Effector memory CD8-positive, alpha-beta T cell (primary cell): Measurements from ENCODE around the gene SERPINB13.

Source experiments
- ATAC-seq: fragments of 150-1000 bp; cut with Tn5 transposase; replicated peaks from 2 replicates; pipeline ENCODE4 v1.10.0; 2021; ENCODE audit warnings: mild to moderate bottlenecking, moderate library complexity
- DNase-seq, 3 experiments: peaks; one replicate each; pipeline ENCODE4 v3.0.0; 2021
- H3K27ac Mint-ChIP-seq, 2 donors: one replicate each; pipeline ENCODE4 v1.8.0; 2022; ENCODE audit warnings: mild to moderate bottlenecking in 2 of 2, mixed read lengths in 2 of 2, moderate library complexity in 2 of 2
- H3K27me3 Mint-ChIP-seq, 2 donors: one replicate each; pipeline ENCODE4 v1.8.0; 2022; ENCODE audit warnings: mixed read lengths in 2 of 2
- H3K36me3 Mint-ChIP-seq: one replicate; pipeline ENCODE4 v1.8.0; 2022; ENCODE audit warnings: mild to moderate bottlenecking, moderate library complexity, mixed read lengths; ENCODE audit not compliant: insufficient read depth
- H3K4me1 Mint-ChIP-seq, 2 donors: one replicate each; pipeline ENCODE4 v1.8.0; 2022; ENCODE audit warnings: low read depth in 2 of 2, mixed read lengths in 2 of 2
- H3K4me3 Mint-ChIP-seq, 2 donors: one replicate each; pipeline ENCODE4 v1.8.0; 2022; ENCODE audit warnings: mild to moderate bottlenecking in 2 of 2, mixed read lengths in 2 of 2, moderate library complexity in 2 of 2
- H3K9me3 Mint-ChIP-seq, 2 donors: one replicate each; pipeline ENCODE4 v1.8.0; 2022; ENCODE audit warnings: mixed read lengths in 2 of 2
- total RNA-seq, 9 experiments: gene quantifications; one replicate each; lab custom pipeline; 2026; lab: John Stamatoyannopoulos, UW

SERPINB13 gene
- total RNA-seq: 0 reads per million in 9 experiments

GRCh38 chr18:63586966-63587365 is at the start of gene SERPINB13:
Gene SERPINB13, plus strand, starts transcription at chr18:63587343. Its CDS starts 1,325 bp downstream, at chr18:63588668.
- Mint-ChIP-seq H3K36me3 (no peaks in the 10 kb centered on the region), H3K27ac (no peak within 1 kb of the TSS), H3K9me3 (no peaks in the 10 kb centered on the region), H3K27me3 (peaks cover 18 to 32% of the 10 kb centered on the region in 2 donors), H3K4me1 (no peaks in the 10 kb centered on the region), H3K4me3 (no peak within 1 kb of the TSS)
- ATAC-seq (no peak), DNase-seq (no peak)

- Mint-ChIP-seq H3K4me1 (no peaks in the 10 kb centered on the region), H3K27me3 (peaks cover 54 to 56% of the 10 kb centered on the region in 2 donors), H3K27ac (no peak overlapping the region), H3K4me3 (no peak overlapping the region), H3K36me3 (no peaks in the 10 kb centered on the region), H3K9me3 (no peaks in the 10 kb centered on the region)
- DNase-seq (no peak), ATAC-seq (no peak)
Measured at GRCh38 chr18:63539904-63540510, 47.1 kb upstream of the SERPINB13 start.

- Mint-ChIP-seq H3K4me1 (no peaks in the 10 kb centered on the region), H3K9me3 (no peaks in the 10 kb centered on the region), H3K27ac (no peak within 1 kb of the TSS), H3K4me3 (no peak within 1 kb of the TSS), H3K27me3 (peaks cover 53 to 54% of the 10 kb centered on the region in 2 donors), H3K36me3 (no peaks in the 10 kb centered on the region)
- ATAC-seq: no peak
- DNase-seq: no peak
Measured at GRCh38 chr18:63542069-63542468, 45.1 kb upstream of the SERPINB13 start, which contains the start of gene SERPINB12. Gene SERPINB12, plus strand, starts transcription at chr18:63542369. Its CDS starts 13,791 bp downstream, at chr18:63556160.

- H3K27me3 Mint-ChIP-seq: peaks cover 42 to 44% of the 10 kb centered on the region in 2 donors
- H3K4me1 Mint-ChIP-seq: no peaks in the 10 kb centered on the region
- no peaks in the 10 kb centered on the region for H3K36me3 Mint-ChIP-seq
- ATAC-seq: no peak
- no peaks in the 10 kb centered on the region for H3K9me3 Mint-ChIP-seq
- no peak overlapping the region for H3K27ac Mint-ChIP-seq
- no peak overlapping the region for H3K4me3 Mint-ChIP-seq
- no peak for DNase-seq
Measured at GRCh38 chr18:63544017-63544416, 43.1 kb upstream of the SERPINB13 start.

GRCh38 chr18:63545000-63545399 is 42.1 kb upstream of the SERPINB13 start:
- Mint-ChIP-seq H3K27me3 (peaks cover 34 to 36% of the 10 kb centered on the region in 2 donors), H3K4me3 (no peak overlapping the region), H3K4me1 (no peaks in the 10 kb centered on the region), H3K9me3 (no peaks in the 10 kb centered on the region), H3K27ac (no peak overlapping the region), H3K36me3 (no peaks in the 10 kb centered on the region)
- no peak for ATAC-seq
- no peak for DNase-seq

GRCh38 chr18:63550068-63550467 is 37.1 kb upstream of the SERPINB13 start:
- Mint-ChIP-seq H3K36me3 (no peaks in the 10 kb centered on the region), H3K4me1 (no peaks in the 10 kb centered on the region), H3K27ac (no peak overlapping the region), H3K9me3 (no peaks in the 10 kb centered on the region), H3K27me3 (peaks cover 21 to 24% of the 10 kb centered on the region in 2 donors), H3K4me3 (no peak overlapping the region)
- ATAC-seq (no peak), DNase-seq (no peak)

GRCh38 chr18:63551769-63552168 is 35.4 kb upstream of the SERPINB13 start:
- Mint-ChIP-seq H3K4me1 (no peaks in the 10 kb centered on the region), H3K36me3 (no peaks in the 10 kb centered on the region), H3K4me3 (no peak overlapping the region), H3K27me3 (peaks cover 19 to 21% of the 10 kb centered on the region in 2 donors), H3K9me3 (no peaks in the 10 kb centered on the region), H3K27ac (no peak overlapping the region)
- ATAC-seq (no peak), DNase-seq (no peak)

GRCh38 chr18:63552581-63552980 is 34.6 kb upstream of the SERPINB13 start:
- Mint-ChIP-seq H3K9me3 (no peaks in the 10 kb centered on the region), H3K4me1 (no peaks in the 10 kb centered on the region), H3K36me3 (no peaks in the 10 kb centered on the region), H3K27ac (no peak overlapping the region), H3K27me3 (peaks cover 16% of the 10 kb centered on the region in 2 donors), H3K4me3 (no peak overlapping the region)
- DNase-seq (no peak), ATAC-seq (no peak)

GRCh38 chr18:63553081-63553480 is 34.1 kb upstream of the SERPINB13 start:
- H3K4me3 Mint-ChIP-seq: no peak overlapping the region
- peaks cover 11% of the 10 kb centered on the region in 2 donors for H3K27me3 Mint-ChIP-seq
- DNase-seq: no peak
- no peaks in the 10 kb centered on the region for H3K9me3 Mint-ChIP-seq
- H3K27ac Mint-ChIP-seq: no peak overlapping the region
- no peak for ATAC-seq
- no peaks in the 10 kb centered on the region for H3K4me1 Mint-ChIP-seq
- no peaks in the 10 kb centered on the region for H3K36me3 Mint-ChIP-seq

GRCh38 chr18:63559567-63560491 is 27.3 kb upstream of the SERPINB13 start:
- H3K9me3 Mint-ChIP-seq: no peaks in the 10 kb centered on the region
- ATAC-seq (no peak), DNase-seq (no peak)
- H3K4me3 Mint-ChIP-seq: no peak overlapping the region
- no peaks in the 10 kb centered on the region for H3K4me1 Mint-ChIP-seq
- H3K27me3 Mint-ChIP-seq: peaks cover 16 to 35% of the 10 kb centered on the region in 2 donors
- peaks cover 4% of the 10 kb centered on the region for H3K36me3 Mint-ChIP-seq
- no peak overlapping the region for H3K27ac Mint-ChIP-seq

GRCh38 chr18:63562284-63562683 is 24.9 kb upstream of the SERPINB13 start:
- no peak for DNase-seq
- Mint-ChIP-seq H3K27me3 (peaks cover 21 to 41% of the 10 kb centered on the region in 2 donors), H3K27ac (no peak overlapping the region), H3K4me1 (no peaks in the 10 kb centered on the region), H3K36me3 (peaks cover 5% of the 10 kb centered on the region), H3K4me3 (no peak overlapping the region), H3K9me3 (no peaks in the 10 kb centered on the region)
- no peak for ATAC-seq

- Mint-ChIP-seq H3K4me3 (no peak overlapping the region), H3K4me1 (no peaks in the 10 kb centered on the region), H3K27ac (no peak overlapping the region), H3K27me3 (peaks cover 32 to 58% of the 10 kb centered on the region in 2 donors), H3K9me3 (no peaks in the 10 kb centered on the region), H3K36me3 (peaks cover 5% of the 10 kb centered on the region)
- ATAC-seq: no peak
- no peak for DNase-seq
Measured at GRCh38 chr18:63564021-63564420, 23.1 kb upstream of the SERPINB13 start.

- no peaks in the 10 kb centered on the region for H3K4me1 Mint-ChIP-seq
- no peaks in the 10 kb centered on the region for H3K9me3 Mint-ChIP-seq
- no peak overlapping the region for H3K27ac Mint-ChIP-seq
- ATAC-seq (no peak), DNase-seq (no peak)
- H3K4me3 Mint-ChIP-seq: no peak overlapping the region
- peaks cover 5% of the 10 kb centered on the region for H3K36me3 Mint-ChIP-seq
- peaks cover 27 to 55% of the 10 kb centered on the region in 2 donors for H3K27me3 Mint-ChIP-seq
Measured at GRCh38 chr18:63564561-63564960, 22.6 kb upstream of the SERPINB13 start.

GRCh38 chr18:63567276-63567675 is 19.9 kb upstream of the SERPINB13 start:
- peaks cover 45 to 52% of the 10 kb centered on the region in 2 donors for H3K27me3 Mint-ChIP-seq
- no peaks in the 10 kb centered on the region for H3K9me3 Mint-ChIP-seq
- no peaks in the 10 kb centered on the region for H3K4me1 Mint-ChIP-seq
- DNase-seq (no peak), ATAC-seq (no peak)
- H3K36me3 Mint-ChIP-seq: peaks cover 5% of the 10 kb centered on the region
- no peak overlapping the region for H3K4me3 Mint-ChIP-seq
- H3K27ac Mint-ChIP-seq: no peak overlapping the region
